GM12872 (cell line): Measurements from ENCODE around the gene PHF2.

Experiments
- TF ChIP-seq, protein P1 (sequence below): IDR thresholded peaks from 3 replicates; pipeline ENCODE4 v1.5.1; 2011; ENCODE audit warnings: low read depth, mild to moderate bottlenecking, low read length, moderate library complexity; ENCODE audit not compliant: insufficient read depth

Gene PHF2

DNA sequence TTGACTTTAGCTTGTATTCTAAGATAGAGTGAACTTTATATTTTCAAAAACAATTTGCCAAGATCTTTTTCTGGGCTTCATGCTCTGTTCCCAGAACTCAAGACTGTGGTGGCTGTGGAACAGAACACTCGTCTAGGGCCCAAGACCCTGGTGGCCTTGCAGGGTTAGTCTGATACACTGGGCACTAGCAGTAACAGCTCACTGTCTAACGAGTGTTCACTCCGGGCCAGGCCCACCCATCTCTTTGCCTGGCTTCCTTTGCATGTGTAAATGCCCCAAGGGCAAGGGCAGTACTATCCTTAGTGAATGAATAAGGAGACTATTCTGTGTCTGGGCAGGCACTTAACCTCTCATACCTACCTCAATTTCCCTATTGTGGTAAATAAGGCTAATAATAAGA, 47.4 kb downstream of the PHF2 start:
- TF ChIP-seq, protein P1, sequence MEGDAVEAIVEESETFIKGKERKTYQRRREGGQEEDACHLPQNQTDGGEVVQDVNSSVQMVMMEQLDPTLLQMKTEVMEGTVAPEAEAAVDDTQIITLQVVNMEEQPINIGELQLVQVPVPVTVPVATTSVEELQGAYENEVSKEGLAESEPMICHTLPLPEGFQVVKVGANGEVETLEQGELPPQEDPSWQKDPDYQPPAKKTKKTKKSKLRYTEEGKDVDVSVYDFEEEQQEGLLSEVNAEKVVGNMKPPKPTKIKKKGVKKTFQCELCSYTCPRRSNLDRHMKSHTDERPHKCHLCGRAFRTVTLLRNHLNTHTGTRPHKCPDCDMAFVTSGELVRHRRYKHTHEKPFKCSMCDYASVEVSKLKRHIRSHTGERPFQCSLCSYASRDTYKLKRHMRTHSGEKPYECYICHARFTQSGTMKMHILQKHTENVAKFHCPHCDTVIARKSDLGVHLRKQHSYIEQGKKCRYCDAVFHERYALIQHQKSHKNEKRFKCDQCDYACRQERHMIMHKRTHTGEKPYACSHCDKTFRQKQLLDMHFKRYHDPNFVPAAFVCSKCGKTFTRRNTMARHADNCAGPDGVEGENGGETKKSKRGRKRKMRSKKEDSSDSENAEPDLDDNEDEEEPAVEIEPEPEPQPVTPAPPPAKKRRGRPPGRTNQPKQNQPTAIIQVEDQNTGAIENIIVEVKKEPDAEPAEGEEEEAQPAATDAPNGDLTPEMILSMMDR: no peak

DNA sequence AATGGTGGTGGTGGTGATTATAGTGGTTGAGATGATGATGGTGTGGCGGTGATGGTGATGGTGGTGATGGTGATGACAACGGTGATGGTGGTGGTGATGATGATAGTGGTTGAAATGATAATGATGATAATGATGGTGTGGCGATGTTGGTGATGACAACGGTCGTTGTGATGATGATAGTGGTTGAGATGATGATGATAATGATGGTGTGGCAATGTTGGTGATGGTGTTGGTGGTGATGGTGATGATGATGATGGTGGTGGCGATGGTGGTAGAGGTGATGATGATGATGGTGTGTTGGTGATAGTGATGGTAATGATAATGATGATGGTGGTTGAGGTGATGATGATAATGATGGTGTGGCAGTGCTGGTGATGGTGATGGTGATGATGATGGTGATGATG, 48.0 kb downstream of the PHF2 start:
- TF ChIP-seq, protein P1: no peak

DNA sequence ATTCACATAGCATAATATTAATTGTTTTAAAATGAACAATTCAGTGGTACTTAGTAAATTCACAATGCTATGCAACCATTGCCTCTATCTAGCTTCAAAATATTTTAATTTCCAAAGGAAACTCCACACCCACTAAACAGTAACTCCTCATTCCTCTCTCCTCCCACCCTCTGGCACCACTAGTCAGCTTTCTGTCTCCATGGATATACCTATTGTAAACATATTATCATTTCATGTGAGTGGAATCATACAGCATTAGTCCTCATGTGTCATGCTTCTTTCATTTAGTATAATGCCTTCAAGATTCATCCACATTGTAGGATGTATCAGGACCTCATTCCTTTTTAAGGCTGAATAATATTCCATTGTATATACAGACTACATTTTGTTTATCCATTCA, 48.6 kb downstream of the PHF2 start:
- TF ChIP-seq, protein P1: no peak

DNA sequence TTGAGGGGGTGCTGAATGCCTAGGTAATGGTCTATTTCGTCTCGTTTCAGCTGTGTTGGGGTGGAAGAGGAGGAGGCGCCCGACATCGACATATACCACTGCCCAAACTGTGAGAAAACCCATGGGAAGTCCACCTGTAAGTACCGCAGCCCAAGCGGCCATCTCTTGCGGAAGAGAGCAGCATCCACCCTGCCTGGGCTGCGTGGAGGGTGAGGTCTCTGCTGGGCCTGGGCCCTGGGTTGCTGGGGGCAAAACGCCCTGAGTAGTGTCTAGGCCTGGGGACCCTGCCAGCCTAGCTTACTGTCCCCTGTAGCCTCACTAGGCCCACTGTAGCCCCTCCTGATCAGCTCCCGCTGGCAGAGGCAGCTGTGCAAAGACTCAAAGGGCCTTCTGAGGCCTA, 53.5 kb downstream of the PHF2 start:
- TF ChIP-seq, protein P1: no peak

DNA sequence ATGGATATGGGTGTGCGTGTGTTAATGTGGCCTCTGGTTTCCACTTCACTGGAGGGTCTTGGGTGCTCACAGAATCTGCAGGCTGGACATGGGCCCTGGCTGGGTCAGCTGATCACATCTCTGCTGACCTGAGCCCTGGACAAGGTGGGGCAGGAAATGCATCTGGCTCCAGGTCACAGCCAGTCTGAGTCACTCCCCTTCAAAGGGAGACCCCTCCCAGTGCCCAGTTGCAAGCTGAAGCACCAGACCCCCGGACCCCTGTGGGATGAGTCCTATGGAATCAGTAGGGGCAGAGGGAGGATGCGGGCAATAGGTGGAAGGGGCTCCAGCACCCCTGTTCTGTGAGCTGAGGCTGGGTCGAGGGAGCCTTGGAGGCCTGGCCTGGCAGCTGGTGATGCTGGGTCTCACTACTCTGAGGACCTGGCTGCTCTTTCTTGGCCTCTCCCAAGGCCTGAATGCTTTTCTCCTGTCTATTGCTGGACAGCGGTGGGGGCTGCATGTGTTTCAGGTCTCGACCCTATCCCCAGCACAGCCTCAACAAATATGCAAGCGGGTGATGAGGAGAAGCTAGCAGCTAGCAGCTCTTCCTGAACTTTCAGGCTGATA, 54.5 kb downstream of the PHF2 start:
- TF ChIP-seq, protein P1: no peak

DNA sequence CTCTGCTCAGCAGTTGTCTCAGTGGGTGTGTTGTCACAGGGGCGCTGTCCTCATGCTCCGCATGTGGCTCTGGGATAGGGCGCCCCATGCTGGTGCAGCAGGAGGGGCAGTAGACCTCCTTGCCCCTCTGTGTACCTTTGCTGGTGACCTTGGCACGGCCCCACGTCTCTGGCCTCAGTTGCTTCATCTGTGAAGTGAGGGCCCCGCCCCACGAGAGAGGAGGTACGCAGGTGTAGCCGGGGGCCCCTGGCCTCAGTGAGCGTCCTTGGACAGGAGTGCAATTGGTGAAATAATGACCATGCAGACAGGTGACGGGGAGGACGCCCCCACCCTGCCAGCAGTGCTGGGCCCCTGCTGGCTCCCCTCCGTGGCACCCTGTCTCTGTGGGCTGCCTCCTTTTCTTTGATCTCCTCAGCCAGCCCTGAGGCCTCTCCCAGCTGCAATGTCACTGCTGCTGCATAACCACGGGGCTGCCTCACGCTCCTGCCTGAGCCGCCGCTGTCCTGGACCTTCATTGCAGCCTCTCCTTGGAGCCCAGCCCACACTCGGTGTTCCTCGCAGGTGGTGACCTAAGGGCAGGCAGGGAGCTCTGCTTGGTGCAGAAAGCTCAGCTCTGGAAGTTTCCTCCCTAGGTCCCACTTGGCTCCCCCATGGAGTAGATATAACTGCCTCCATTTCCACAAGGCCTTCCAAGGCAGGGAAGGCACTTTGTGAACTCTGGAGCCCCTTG, 57.3 kb downstream of the PHF2 start:
- TF ChIP-seq, protein P1: no peak

DNA sequence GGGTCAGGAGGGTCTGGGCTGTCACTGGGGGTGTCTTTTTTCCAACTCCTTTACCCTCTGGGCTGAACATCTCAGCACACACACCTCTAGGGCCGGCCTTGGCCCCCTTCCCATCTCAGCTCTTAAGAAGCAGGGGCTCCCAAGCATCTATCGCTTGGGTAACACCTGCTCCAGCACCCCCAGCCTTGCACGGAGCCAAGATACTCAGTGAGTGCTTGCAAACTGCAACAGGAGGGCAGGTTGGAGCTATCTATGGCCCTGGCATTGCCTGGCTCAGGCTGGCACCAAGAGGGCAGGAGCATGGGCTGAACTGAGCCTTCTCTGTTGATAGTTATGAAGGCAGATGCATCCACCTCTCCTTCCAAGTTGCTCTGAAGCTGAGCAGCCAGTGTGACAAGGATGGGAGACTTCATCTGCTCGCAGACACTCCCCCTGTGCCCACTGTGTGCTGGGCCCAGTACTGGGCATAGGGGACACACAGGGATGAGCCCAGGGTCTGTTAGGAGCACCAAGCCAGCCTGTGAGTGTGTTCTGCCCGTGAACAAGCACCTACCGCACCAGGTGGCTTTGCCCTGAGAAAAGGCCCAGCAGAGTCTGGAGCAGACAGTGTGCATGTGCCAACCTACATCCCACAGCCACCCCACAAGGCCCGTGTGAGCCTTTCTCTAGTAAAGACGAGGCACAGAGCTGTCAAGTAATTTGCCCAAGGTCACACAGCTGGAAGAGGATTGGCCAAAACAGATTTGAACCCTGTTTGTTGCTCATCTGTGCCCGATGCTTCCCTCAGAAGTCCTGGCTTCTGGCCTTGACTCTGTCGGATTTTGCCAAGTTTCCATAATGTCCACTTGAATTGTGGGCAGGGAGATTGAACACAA, 58.2 kb downstream of the PHF2 start:
- TF ChIP-seq, protein P1: no peak
